ENCODE measurements around the gene LTC4S. TPM values are rescaled to one million over a fixed set of nuclear protein-coding genes. Genes with fewer than 3 reads are reported as not detected.
A peak's percentile ranks its signal among the peaks of the same experiment; 100 is the strongest.

LTC4S gene
- total and polyA plus RNA-seq, 2 experiments from 2014 or later: 1.6 to 3.7 TPM

DNA sequence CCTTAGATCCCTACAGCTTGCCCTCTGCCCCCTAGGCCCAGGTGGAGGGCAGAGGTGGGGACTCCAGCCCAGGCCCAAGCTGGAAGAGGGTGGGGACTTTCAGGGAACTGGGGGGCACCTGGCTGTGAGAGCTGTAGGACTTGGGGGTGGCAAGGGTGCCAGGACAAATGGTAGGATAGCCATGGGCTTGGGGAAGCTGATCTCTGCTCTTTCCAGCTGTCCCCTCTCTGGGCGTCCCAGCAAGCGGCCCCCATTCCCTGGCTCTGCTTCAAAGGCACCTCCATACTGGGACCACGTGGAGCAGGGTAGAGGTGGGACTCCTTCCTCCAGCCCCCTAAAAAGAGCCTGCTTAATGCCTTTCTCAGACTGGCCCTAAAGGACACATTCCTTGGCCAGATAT, 385 bp downstream of the LTC4S start:
- H3K4me3 ChIP-seq: no peak overlapping the region
- H3K79me2 ChIP-seq (ENCODE audit: insufficient read depth): no peaks in the 10 kb centered on the region
- TF ChIP-seq EZH2phosphoT487 (IDR thresholded peaks at IDR 0.05; ENCODE audit: insufficient read depth, low read depth) (no peak), EZH2 (IDR thresholded peaks at IDR 0.05; ENCODE audit: insufficient read depth, poor library complexity, severe bottlenecking) (no peak)
- in situ Hi-C loops (cut with MboI): no loop called here
- H3K27ac ChIP-seq: no peak overlapping the region
- WGBS, 2 experiments (ENCODE audit: low coverage in 1 of 2, low lambda C conversion rate in 2 of 2, missing lambda C conversion rate in 2 of 2): 81 to 82% methylated on average over 3 of the region's 3 CpGs
- no peaks in the 10 kb centered on the region for H3K27me3 ChIP-seq (replicated peaks; ENCODE audit: insufficient read depth)
- no peaks in the 10 kb centered on the region for H3K4me1 ChIP-seq (ENCODE audit: insufficient read depth)
- no peaks in the 10 kb centered on the region for H3K9me2 ChIP-seq (ENCODE audit: insufficient read depth)
- H3F3A ChIP-seq (ENCODE audit: insufficient read depth): peaks cover 5% of the 10 kb centered on the region
- no peak overlapping the region for H3K9ac ChIP-seq
- DNase-seq: no peak
- no peaks in the 10 kb centered on the region for H4K20me1 ChIP-seq (ENCODE audit: insufficient read depth)
- no peaks in the 10 kb centered on the region for H3K9me3 ChIP-seq (ENCODE audit: low read depth)
- H3K36me3 ChIP-seq (ENCODE audit: low read depth): peaks cover 4% of the 10 kb centered on the region; the same call in 1 of the 2 replicates
- peak overlapping the region; percentile 32 for H3K4me2 ChIP-seq (ENCODE audit: unreplicated experiment)
- no peak overlapping the region; the same call in 1 of the 2 replicates for H2AFZ ChIP-seq

DNA sequence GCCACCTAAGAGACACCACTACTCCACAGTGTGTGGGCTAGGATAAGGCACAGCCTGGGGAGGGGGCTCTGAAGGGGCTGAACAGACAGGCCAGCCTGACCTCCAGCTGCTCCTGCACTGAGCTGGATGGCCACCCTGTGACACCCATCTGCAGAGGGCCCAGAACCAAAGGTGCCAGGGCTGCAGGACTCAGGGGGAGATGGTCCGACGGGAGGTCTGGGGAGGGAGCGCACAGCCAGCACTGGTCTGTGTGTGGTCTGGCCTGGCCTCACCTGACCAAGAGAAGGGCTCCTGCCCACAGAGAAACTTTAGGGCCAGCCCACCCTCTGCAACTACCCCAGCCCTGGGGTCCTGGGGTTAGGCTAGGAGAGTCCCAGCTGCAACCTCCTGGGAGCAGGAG, 789 bp downstream of the LTC4S start:
- no peaks in the 10 kb centered on the region for H3K9me3 ChIP-seq (ENCODE audit: low read depth)
- 84 to 95% methylated on average over 3 of the region's 3 CpGs for WGBS, 2 experiments (ENCODE audit: low coverage in 1 of 2, low lambda C conversion rate in 2 of 2, missing lambda C conversion rate in 2 of 2)
- no peaks in the 10 kb centered on the region for H3K79me2 ChIP-seq (ENCODE audit: insufficient read depth)
- TF ChIP-seq EZH2 (IDR thresholded peaks at IDR 0.05; ENCODE audit: insufficient read depth, poor library complexity, severe bottlenecking) (no peak), EZH2phosphoT487 (IDR thresholded peaks at IDR 0.05; ENCODE audit: insufficient read depth, low read depth) (no peak)
- H3K4me1 ChIP-seq (ENCODE audit: insufficient read depth): no peaks in the 10 kb centered on the region
- in situ Hi-C loops (cut with MboI): no loop called here
- no peak for DNase-seq
- no peak overlapping the region for H3K4me3 ChIP-seq
- no peaks in the 10 kb centered on the region for H4K20me1 ChIP-seq (ENCODE audit: insufficient read depth)
- H3K9ac ChIP-seq: no peak overlapping the region
- H3K36me3 ChIP-seq (ENCODE audit: low read depth): peaks cover 4% of the 10 kb centered on the region; the same call in 1 of the 2 replicates
- H3F3A ChIP-seq (ENCODE audit: insufficient read depth): peaks cover 5% of the 10 kb centered on the region
- no peak overlapping the region for H3K27ac ChIP-seq
- H3K9me2 ChIP-seq (ENCODE audit: insufficient read depth): no peaks in the 10 kb centered on the region
- H3K4me2 ChIP-seq (ENCODE audit: unreplicated experiment): no peak overlapping the region
- H2AFZ ChIP-seq: no peak overlapping the region
- no peaks in the 10 kb centered on the region for H3K27me3 ChIP-seq (replicated peaks; ENCODE audit: insufficient read depth)

DNA sequence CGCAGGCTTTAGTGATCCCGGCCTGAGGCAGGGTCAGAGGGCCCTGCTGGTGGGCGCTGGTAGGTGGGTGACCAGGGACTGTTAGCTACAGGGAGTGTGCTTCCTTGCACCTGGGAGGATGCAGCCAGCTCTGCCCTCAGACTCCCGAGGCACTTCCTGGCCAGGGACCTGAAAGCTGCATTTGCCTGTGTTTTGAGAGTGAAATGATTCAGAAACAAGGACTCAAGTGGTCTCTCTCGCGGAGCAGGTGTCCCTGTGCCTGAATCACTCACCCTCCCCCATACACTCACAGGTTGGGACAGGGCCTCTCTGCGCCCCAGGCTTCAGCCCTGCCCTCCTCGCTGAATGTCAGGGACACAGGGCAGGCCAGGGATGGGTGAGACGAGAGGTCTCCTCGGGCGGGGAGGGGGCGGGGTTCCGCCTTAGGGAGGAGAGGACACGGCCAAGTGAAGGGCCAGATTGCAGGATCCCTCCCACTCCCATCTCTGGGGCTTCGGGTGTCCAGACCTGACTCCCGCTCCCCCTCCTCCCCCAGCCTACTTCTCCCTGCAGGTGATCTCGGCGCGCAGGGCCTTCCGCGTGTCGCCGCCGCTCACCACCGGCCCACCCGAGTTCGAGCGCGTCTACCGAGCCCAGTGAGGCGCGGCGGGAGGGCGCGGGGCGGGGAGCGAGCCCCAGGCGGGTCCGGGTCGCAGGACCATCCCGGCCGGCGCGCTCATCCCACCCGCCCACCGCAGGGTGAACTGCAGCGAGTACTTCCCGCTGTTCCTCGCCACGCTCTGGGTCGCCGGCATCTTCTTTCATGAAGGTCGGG, 1.5 kb downstream of the LTC4S start:
- Histone ChIP-seq H3K4me1 (ENCODE audit: insufficient read depth) (no peaks in the 10 kb centered on the region), H2AFZ (peak overlapping the region; percentile 62), H3F3A (ENCODE audit: insufficient read depth) (peaks cover 5% of the 10 kb centered on the region), H3K9me3 (ENCODE audit: low read depth) (no peaks in the 10 kb centered on the region), H3K79me2 (ENCODE audit: insufficient read depth) (no peaks in the 10 kb centered on the region), H3K9me2 (ENCODE audit: insufficient read depth) (no peaks in the 10 kb centered on the region), H4K20me1 (ENCODE audit: insufficient read depth) (no peaks in the 10 kb centered on the region), H3K4me3 (peak overlapping the region; percentile 69), H3K27me3 (replicated peaks; ENCODE audit: insufficient read depth) (no peaks in the 10 kb centered on the region), H3K36me3 (ENCODE audit: low read depth) (peaks cover 4% of the 10 kb centered on the region; the same call in 1 of the 2 replicates), H3K27ac (no peak overlapping the region), H3K4me2 (ENCODE audit: unreplicated experiment) (peak overlapping the region; percentile 62), H3K9ac (peak overlapping the region; percentile 76)
- TF ChIP-seq EZH2 (IDR thresholded peaks at IDR 0.05; ENCODE audit: insufficient read depth, poor library complexity, severe bottlenecking) (no peak), EZH2phosphoT487 (IDR thresholded peaks at IDR 0.05; ENCODE audit: insufficient read depth, low read depth) (no peak)
- 20 to 70% methylated on average over 9 to 52 of the region's 53 CpGs for WGBS, 2 experiments (ENCODE audit: low coverage in 1 of 2, low lambda C conversion rate in 2 of 2, missing lambda C conversion rate in 2 of 2)
- in situ Hi-C loops (cut with MboI): no loop called here
- peak; percentile 18 for DNase-seq

DNA sequence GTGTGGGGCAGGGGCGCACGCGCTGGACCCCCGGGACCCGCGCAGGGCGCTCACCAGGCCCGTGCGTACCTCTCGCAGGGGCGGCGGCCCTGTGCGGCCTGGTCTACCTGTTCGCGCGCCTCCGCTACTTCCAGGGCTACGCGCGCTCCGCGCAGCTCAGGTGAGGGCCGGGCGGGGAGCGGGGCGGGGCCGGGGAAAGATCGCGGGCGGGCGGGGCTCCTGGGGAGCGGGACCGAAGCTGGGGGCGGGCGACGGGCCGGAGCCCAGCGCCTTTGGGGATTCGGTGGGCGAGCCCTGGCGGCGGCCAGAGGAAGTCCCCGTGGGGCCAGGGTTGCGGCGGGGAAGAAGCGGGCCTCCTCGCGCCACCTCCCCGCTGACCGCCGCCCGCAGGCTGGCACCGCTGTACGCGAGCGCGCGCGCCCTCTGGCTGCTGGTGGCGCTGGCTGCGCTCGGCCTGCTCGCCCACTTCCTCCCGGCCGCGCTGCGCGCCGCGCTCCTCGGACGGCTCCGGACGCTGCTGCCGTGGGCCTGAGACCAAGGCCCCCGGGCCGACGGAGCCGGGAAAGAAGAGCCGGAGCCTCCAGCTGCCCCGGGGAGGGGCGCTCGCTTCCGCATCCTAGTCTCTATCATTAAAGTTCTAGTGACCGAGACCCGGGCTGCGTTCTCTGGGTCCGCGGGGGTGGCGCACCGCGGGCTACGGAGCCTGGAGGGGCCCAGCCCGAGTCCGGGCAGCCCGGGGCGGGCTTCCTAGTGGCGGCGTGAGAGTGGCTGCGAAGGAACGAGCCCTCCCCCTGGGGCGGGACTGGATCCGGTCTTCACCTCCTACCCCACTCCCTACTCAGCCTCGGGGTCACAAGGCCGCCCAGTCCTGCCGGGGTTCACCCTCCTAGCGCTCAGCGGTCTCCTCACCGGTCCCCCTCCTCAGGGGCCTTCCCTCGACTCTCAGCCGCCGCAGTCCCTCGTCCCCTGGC, 2.4 kb downstream of the LTC4S start:
- no peak for TF ChIP-seq EZH2phosphoT487 (IDR thresholded peaks at IDR 0.05; ENCODE audit: insufficient read depth, low read depth)
- no peak for TF ChIP-seq EZH2 (IDR thresholded peaks at IDR 0.05; ENCODE audit: insufficient read depth, poor library complexity, severe bottlenecking)
- no peaks in the 10 kb centered on the region for H3K27me3 ChIP-seq (replicated peaks; ENCODE audit: insufficient read depth)
- H3K36me3 ChIP-seq (ENCODE audit: low read depth): peaks cover 7% of the 10 kb centered on the region; the same call in 1 of the 2 replicates
- peak overlapping the region; percentile 41 for H3K27ac ChIP-seq
- no peaks in the 10 kb centered on the region for H3K4me1 ChIP-seq (ENCODE audit: insufficient read depth)
- DNase-seq: peak; percentile 94
- WGBS, 2 experiments (ENCODE audit: low coverage in 1 of 2, low lambda C conversion rate in 2 of 2, missing lambda C conversion rate in 2 of 2): 6% methylated on average over 63 to 99 of the region's 113 CpGs
- H3K4me2 ChIP-seq (ENCODE audit: unreplicated experiment): peak overlapping the region; percentile 62
- H2AFZ ChIP-seq: peak overlapping the region; percentile 62
- H3K9me2 ChIP-seq (ENCODE audit: insufficient read depth): no peaks in the 10 kb centered on the region
- H3K79me2 ChIP-seq (ENCODE audit: insufficient read depth): no peaks in the 10 kb centered on the region
- H3F3A ChIP-seq (ENCODE audit: insufficient read depth): peaks cover 5% of the 10 kb centered on the region
- H4K20me1 ChIP-seq (ENCODE audit: insufficient read depth): no peaks in the 10 kb centered on the region
- no peaks in the 10 kb centered on the region for H3K9me3 ChIP-seq (ENCODE audit: low read depth)
- H3K4me3 ChIP-seq: peak overlapping the region; percentile 69
- in situ Hi-C loops (cut with MboI): no loop called here
- H3K9ac ChIP-seq: peak overlapping the region; percentile 76

Data from GM23248 (cell line).